Cerebellar nuclear complex (tissue), 1 donor: ENCODE results near the gene ZNRF2.

Experiments
- DNase-seq, 2 experiments: peaks; one replicate each; lab custom pipeline; 2025; lab: John Stamatoyannopoulos, UW

ZNRF2 gene

DNA sequence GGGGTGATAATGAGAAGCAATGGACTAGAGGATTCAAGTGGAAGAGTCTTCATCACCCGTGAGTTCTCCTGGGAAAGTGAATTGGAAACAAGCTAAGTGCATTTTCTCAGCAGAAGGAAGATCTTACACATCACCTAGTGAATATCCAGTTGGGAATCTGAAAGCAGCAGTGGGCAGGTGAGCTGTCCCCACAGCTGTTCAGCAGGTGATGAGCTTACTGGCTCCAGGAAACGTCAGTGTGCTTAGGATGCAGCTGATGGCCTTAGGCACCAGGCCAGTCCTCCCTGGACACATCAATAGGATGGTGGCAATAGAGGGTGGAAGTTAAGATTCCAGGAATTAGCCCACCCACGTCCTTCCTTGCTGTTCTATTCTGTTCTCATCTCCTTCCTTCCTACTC lies 127.5 kb downstream of the ZNRF2 start:
- DNase-seq = no peak

DNA sequence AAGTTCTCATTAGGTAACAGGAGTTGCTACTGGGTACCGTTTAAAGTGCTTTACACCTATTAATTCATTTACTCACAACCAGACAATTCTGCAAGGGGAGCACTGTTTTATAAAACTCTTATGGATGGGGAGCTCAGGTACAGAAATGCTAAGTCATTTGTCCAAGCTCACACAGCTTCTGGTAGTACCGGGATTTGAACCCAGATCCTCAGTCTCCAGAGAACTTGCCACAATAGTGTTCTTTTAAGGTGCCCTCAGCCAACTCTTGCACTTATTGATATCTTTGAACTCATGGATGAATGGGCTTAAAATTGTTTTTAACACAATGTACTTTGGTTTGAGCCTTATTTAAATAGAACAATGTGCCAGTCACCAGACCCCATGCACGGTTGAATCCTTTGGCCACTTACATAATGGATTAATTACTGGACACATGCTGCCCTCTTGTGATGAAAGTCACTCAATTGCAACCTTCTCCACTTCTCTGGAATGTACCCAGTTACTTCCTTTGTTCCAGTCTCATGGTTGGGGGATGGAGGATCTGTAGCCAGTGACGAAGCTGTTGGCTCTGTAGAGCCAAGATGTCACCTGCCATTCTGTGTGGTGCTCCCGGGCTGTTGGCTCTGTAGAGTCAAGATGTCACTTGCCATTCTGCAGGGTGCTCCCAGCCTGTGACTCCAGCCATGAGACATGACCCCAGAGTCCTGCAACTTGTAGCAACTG lies 128.5 kb downstream of the ZNRF2 start:
- no peak for DNase-seq

DNA sequence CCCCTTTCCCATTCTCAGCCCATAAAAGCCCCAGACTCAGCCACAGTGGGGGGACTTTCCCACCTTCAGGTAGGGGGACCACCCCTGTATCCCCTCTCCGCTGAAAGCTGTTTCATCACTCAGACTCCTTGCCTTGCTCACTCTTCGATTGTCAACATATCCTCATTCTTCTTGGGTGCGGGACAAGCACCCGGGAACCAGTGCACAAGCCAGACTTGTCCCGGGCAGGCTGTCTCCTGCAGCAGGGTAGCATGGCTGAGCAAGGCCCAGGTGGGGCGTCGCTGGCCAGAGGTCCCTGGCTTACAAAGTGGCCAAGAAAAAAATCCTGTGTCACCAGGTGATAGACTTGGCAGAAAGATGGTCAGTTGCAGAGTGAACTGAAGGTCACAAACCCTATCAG lies 129.5 kb downstream of the ZNRF2 start:
- DNase-seq = no peak
